NCI-H2107 treated with DMSO at 0.1 percent for 48 hours (cell line): ENCODE data around the gene DDX3X.

Source experiments
- DNase-seq: peaks from one replicate; lab custom pipeline; 2025; ENCODE audit not compliant: unreplicated experiment; lab: John Stamatoyannopoulos, UW

Gene DDX3X

GRCh38 chrX:41327341-41327740 lies 6.6 kb upstream of the DDX3X start:
- DNase-seq: no peak

GRCh38 chrX:41329101-41329500 lies 4.9 kb upstream of the DDX3X start:
- no peak for DNase-seq

DNA sequence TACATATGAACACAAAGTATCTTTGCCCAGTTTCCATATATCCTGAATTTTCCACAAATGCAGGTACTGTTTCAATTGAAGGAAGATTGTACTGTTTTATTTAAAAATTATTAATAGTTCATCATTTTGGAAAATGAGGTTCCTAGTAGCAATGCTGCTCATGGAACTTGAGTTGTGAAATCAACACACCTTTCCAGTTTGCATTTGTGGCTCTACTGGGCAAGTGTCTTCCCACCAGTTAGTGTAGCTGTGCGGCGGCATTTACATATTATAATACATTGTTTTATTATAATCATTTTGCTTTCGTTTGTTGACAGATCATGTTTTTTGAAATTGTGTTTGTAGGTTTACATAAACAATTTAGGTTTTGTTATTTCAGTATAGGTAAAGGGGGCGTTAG lies 2.0 kb upstream of the DDX3X start:
- DNase-seq: no peak

- DNase-seq: no peak
Measured at GRCh38 chrX:41332408-41333002, 1.5 kb upstream of the DDX3X start.

DNA sequence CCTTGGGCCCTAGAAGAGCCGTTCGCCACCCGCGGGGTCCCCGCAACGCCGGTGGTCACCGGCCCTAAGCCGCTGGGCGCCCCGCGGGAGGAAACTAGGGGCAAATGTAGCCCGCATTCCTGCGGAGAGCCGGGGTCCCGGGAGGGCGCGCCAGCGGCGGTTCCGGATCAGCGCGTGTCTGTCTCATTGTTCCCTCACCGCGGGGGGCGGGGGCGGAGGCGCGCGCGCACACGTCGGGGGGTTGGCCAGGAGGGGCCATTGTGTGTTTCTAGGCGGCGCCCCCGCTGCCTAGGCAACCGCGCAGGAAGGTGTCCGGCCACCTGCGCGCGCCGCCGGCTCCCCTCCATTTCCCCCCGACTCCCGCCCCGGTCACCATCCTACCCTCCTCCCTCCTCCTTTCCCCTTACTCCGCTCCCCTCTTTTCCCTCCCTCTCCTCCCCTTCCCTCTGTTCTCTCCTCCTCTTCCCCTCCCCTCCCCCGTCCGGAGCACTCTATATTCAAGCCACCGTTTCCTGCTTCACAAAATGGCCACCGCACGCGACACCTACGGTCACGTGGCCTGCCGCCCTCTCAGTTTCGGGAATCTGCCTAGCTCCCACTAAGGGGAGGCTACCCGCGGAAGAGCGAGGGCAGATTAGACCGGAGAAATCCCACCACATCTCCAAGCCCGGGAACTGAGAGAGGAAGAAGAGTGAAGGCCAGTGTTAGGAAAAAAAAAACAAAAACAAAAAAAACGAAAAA lies 789 bp upstream of the DDX3X start:
- DNase-seq: peak; percentile 96

DNA sequence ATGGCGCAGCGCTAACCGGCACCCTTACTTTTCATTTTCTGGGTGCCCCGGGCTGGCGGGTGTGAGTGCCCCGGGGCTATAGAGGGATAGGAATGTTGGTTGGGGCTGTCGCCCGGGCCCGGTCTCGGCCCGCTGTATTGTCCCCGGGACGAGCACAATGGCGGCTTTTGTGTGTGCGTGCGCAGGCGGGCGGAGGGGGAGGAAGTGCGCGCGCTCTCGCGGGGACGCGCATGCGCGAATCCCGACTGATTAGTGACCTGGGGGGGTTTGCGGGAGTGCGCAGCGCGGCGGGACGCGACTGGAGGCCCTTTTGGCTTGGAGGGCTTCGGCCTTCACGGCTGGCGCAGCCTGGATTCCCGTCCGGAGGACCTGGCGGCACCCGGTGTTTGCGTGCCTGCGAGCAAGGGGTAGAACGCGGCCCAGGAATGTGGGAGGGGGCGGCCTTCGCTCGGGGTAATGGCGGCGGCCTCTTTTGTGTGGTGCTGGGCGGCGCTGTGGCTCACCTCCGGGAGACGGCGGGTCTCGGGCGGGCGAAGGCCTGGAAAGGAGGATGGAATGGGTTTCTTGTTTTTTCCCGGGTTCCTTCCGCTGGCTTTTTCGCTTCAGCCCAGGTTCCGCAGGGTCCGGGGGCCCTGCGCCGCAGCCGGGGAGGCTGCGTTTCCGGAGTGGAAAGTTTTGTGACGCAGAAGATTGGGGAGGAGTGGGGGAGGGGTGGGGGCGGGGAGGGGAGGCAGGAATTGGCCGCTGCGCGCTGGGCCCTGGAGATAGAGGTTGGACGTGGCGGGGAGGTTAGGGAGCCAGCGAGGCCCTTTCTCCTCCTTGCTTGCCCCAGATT lies 618 bp downstream of the DDX3X start:
- DNase-seq: peak; percentile 52

DNA sequence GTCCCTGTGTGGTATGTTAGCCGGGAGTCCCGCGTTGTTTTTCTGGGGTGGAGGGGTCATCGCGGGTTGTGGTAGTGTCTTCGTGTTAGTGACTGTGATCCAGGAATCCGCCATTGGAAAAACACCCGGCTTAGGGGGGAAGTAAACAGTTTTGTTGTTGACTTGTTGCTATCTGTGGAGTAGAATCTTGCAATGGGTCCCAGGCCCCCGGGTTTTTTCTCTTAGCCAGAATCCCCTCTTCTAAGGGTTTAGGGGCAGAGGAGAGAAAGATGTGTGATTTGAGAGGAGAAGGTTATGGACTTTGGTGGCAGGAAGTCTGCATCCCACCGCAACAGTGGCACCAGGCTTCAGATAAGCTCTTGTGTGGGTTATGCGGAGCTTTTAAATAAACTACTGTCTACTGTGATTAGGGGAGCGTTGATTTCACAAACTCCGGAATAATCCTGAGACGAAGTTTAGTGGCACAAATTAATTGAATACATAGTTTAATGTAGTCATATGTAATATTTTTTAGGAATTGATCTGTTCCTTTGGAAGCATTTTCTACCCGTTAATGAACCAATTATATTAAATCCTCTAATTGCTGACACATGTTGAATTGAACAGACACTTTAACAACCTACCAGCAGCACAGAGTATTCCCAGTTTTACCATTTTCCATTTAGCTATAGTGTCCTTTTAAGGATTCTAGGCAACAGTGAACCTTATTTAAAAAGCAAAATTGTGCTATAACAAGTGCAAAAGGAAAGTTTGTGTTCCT lies 1.4 kb downstream of the DDX3X start:
- DNase-seq: no peak

GRCh38 chrX:41335958-41336331 lies 2.0 kb downstream of the DDX3X start:
- no peak for DNase-seq

GRCh38 chrX:41336447-41336846 lies 2.5 kb downstream of the DDX3X start:
- DNase-seq: no peak

DNA sequence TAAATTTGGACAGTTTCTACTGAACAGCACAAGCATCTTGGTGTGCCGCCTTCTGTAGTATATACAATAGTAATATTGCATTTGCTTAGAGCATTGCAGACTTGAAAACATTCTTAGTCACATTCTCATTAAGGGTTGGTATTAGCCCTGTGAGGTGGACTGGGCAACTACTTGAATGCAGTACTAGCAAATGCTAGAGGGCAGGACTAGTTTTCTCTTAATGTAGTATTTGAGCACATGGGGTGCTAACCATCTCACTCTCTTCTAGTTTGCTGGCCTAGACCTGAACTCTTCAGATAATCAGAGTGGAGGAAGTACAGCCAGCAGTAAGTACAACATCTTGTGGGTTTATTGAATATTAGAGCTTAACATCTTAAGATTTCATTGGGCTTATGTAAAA lies 3.2 kb downstream of the DDX3X start:
- DNase-seq: no peak

- no peak for DNase-seq
Measured at GRCh38 chrX:41338436-41338835, 4.5 kb downstream of the DDX3X start.

DNA sequence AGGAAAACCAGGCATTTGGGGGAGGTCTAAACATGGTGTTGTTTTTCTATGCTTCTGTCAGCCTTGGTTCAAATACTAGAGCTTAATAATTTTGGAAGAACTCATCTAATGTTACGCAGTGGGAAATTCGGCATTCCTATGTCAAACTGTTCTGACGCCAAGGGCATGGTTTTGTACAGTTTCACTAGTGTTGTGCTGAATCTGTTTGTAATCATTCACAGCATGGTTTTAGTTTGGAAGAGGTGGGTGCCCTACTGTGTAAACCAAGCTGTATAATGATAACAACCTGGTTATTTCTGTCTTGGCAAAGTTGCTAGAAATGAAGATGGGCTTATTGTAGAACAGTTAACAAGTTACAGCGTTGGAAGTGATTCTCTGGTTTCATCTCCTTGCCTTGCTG lies 5.2 kb downstream of the DDX3X start:
- no peak for DNase-seq

DNA sequence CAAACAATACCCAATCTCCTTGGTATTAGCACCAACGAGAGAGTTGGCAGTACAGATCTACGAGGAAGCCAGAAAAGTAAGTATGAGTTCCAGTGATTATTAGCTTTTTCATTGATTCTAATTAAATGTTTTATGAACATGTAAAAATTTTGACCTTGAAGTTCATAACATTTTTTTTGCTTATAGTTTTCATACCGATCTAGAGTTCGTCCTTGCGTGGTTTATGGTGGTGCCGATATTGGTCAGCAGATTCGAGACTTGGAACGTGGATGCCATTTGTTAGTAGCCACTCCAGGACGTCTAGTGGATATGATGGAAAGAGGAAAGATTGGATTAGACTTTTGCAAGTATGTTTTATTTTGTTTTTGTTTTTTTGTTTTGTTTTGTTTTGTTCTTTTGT lies 10.1 kb downstream of the DDX3X start:
- no peak for DNase-seq

- no peak for DNase-seq
Measured at GRCh38 chrX:41347186-41347585, 13.2 kb downstream of the DDX3X start.

DNA sequence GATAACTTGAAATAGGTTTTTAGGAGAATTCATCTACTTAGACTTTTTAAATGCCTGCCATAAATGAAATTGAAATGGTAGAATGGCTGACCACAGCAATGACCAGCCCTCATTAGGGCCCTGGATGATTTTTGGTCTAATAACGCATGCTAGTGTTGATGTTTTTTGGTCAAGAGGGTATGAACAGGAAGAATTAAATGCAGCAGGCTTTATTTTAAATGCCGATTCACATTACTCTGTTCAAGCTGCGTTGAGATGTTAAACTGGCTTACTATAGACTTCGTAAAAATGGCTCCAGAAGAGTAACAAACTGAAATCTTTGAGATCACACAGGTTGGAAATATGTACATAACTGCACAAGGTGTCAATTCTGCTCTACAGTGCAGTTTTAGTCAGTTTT lies 14.6 kb downstream of the DDX3X start:
- DNase-seq: no peak

DNA sequence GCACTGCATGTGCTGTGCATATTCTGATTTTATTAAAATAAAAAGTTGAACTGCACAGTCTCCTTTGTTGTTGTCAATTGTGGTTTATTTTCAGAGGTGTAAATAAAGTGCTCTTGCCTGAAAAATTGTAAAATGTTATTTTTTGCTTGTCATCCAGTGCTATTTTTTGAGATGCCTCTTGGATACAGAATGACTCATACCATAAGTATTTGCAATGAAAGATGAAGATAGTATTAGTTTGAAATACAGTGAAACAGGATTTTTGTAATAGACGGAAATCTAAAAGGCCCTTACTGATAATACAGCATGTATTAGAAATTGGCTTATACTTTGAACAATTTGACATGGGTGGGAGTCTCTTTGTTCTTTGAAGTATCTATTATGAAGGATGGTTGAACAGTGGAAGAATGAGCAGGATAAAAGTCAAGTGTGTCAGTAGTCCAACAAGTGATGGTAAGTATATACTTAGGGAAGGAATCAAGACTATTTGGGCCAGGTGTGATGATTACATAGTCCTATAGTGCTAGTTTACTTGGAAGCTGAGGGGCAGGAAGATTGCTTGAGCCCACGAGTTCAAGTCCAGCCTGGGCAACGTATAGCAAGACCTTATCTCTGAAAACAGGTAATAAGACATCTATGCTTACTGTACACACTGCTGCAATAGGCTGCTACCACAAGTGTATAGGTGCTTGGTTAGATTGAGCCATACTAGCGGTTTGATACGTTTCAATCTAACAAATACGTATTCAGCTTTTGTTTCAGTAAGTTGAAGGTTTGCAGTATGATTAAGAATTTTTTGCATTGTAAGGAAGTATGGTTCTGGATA lies 16.4 kb downstream of the DDX3X start:
- no peak for DNase-seq

DNA sequence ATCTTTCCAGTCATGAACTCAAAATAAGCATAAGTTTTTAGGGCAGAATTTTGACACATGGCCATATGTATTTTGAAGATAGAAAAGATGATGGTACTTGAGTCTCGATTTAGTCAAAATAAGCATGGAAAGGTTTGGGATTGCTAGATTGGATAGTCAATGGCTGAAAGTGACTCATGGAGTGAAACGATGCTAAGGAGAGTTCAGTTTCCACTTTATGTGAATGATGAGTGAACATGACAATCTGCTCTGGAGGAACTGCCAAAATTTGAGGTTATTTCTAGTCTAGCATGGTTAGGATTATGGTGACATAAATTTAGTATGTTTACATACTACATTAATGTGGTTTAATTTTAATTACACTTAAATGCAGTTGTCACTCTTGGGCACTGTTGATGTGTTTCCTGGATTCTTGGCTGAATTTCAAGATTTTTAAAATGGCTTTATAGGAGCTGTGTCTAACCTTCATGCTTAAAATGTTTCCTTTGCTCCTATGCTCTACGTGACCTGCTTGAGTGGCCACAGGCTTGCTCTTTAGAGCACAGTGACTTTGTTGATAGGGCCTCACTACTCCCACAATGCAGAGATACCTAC lies 17.1 kb downstream of the DDX3X start:
- peak; percentile 53 for DNase-seq

- no peak for DNase-seq
Measured at GRCh38 chrX:41351923-41352322, 18.0 kb downstream of the DDX3X start.

DNA sequence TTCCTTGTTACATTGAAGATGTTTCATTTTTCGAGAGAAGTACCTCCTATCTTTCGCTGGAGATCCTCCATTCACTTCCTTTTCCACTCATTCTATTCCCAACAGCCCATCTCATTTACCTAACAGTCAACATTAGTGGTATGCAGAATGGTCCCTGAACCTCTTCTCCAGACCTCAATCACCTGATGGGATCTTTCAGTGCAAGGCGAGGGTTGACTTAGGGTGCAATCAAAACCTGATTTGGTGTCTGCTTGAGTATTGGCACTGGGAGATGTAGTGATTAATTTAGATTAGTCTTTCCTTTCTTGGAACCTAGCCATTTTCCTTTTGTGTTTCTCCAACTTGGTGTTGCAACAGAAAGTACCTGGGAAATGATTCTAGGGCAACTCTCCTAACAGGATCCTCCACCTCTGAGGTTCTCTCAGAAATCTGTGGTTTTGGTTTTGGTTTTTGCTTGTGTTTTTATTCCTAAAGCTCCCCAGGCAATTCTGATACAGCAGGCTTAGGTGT lies 18.4 kb downstream of the DDX3X start:
- peak; percentile 56 for DNase-seq

DNA sequence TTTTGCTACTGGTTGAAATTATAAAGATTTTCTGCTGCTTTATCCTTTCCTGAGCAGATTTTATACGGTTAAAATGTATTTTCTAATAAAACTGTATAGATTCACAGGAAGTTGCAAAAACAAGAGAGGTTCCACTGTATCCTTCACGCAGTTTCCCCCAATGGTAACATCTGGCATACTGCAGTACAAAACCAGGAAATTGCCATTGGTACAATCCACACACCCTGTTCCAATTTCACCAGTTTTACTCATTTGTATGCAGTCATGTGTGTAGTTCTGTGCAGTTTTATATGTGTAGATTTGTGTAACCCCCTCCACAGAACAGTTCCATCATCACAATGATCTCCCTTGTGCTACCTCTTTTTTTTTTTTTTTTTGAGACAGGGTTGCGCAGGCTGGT lies 20.0 kb downstream of the DDX3X start:
- DNase-seq: no peak
